Measurements from ENCODE around the gene NF1.

The NF1 gene

GRCh38 chr17:31415640-31416502 lies 321.1 kb downstream of the NF1 start:
- DNase-seq, result peak; percentile 7

DNA sequence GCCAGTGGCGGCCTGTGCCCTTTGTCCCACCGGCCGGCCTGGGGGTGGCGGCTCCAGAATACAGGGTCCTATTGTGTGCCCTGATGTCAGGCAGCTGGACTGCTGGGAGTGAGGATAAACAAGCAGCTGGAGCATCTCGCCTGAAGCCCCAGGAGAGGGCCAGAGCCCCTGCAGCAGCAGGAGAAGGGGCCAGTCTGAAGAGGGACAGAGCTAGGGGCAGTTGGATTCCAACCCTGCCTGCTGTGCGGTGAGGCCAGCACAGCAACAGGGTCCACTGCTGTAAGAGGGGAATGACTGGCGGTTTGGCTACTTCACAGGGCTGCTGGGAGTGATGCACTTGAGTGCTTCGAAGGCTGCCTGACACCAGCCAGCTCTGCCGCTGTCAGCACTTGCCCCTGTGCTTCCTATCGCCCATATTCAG lies 321.7 kb downstream of the NF1 start:
- DNase-seq, result peak; percentile 11

DNA sequence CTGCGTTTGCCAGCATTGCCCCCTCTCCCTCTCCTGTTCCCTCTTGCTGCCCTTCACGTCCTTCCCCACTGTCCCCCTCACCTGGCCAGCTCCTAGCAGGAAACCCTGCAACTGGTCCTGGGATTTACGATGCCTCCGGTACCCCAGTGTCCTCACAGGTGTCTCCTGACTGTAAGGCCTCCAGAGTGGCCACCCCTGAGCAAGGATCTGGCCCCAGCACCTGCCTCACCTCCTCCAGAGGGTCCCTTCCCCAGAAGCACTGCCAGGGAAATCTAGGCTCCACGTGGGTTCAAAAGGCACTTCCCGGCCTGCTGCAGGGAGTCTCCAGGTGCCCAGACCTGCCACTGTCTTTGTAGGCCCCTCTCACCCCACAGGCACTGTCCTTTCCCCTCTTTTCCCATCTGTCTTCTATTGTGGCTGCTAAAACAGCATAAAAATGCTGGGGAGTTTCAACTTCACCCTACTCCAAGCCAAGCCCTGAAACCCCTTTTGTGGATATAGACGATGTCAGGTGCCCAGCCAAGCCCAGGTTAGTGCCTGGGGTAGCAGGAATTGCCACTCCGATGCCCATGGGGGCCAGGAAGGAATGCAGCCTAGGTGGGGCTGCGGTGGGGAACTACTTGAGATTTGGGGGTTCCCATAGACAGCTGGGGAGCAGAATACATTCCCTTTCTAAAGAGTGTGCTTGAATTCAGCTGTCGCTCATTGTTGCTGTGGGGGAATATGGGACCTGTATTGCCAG lies 322.4 kb downstream of the NF1 start:
- peak; percentile 13 for DNase-seq

DNA sequence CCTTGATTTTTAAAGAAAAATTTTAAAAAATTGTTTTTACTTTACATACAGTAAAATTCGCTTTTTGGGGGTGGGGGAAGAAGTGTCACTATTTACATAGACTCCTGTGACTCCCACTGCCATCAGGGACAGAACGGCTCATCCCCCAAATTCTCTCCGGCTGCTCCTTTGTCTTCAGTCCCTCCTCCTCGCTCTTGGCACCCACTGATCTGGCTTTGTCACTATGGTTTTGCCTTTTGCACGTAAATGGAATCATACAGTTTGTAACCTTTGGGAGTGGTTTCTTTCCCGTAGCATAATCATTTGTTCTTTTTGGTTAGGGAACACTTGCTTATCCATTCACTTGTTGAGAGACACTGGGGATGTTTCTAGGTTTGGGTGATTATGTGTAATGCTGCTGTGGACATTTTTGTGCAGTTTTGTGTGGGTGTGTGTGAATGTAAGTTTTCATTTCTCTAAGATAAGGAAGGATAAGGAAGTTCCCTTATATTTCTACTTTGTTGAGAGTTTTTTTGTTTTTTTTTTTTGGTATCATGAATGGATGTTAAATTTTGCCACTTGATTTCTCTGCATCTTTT lies 324.1 kb downstream of the NF1 start:
- DNase-seq, result no peak

GRCh38 chr17:31422443-31422842 lies 327.7 kb downstream of the NF1 start:
- no peak for DNase-seq

DNA sequence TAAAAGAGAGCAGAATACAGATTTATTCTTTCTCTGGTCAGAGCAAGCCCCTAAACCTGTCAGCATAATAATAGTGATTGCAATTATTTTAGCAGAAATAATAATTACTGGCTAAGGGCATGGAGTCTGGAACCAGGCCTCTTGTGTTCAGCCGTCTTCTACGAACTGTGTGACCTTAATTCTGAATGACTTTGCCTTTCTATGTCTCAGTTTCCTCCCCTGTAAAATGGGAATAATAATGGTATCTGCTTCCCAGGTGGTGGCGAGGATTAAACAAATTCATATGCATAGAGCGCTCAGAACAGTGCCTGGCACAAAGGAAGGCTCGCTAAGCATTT lies 330.1 kb downstream of the NF1 start:
- peak; percentile 1 for DNase-seq

DNA sequence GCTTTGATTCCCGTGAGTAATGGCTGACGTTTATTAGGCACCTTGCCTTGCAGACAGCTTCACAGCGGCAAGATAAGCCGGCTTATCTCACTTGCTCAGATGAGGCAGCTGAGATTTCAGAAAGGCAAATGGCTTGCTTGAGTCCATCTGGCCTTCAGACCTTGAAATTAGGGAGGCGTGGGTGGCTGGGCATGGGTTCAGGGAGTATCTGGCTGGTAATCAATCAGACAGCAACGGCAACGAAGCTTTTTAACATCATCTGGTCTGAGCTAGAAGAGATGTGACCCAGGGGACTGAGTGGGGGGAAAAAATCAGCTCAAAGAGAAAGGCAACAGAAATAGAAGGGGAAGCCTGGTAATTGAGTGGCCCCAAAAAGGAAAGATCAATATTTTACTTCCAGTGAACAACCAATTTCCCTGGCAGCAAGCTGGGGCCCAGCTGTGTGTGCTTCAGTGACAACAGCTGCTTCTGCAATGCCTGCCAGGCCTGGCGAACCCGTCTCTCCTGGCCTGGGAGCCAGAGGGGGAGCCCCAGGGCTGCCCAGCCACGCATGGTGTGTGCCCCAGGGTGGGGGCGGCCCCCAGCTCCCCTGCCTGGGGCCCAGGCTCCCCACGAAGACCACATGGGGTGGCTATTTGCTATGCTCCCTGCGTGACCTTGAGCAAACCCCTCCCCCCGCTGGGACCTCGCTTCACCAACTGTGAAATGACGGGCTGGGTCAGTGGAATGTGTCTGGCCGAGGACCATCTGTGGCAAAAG lies 330.7 kb downstream of the NF1 start:
- peak; percentile 12 for DNase-seq

All from CD4-positive, alpha-beta T cell treated with Interleukin-15 for 1 hour (primary cell).